ENCODE data around the gene THPO.

THPO gene

GRCh38 chr3:184337399-184337714 is 40.6 kb downstream of the THPO start, which contains the start of gene FAM131A:
Gene FAM131A, plus strand, starts transcription at chr3:184337600. Its CDS starts 31 bp downstream, at chr3:184337631.
- in situ Hi-C loops (cut with MboI; ENCODE audit: low sequenced_read_pairs), result no loop called here

GRCh38 chr3:184336547-184337398 is 41.2 kb downstream of the THPO start:
- in situ Hi-C loops (cut with MboI; ENCODE audit: low sequenced_read_pairs), result no loop called here

GRCh38 chr3:184335661-184336546 is 42.1 kb downstream of the THPO start:
- in situ Hi-C loops (cut with MboI; ENCODE audit: low sequenced_read_pairs), result no loop called here

GRCh38 chr3:184335291-184335660 is 42.7 kb downstream of the THPO start:
- in situ Hi-C loops (cut with MboI; ENCODE audit: low sequenced_read_pairs), result no loop called here

- in situ Hi-C loops (cut with MboI; ENCODE audit: low sequenced_read_pairs), result no loop called here
Observed at GRCh38 chr3:184334470-184335158, 43.4 kb downstream of the THPO start.

GRCh38 chr3:184333700-184334099 is 44.3 kb downstream of the THPO start:
- in situ Hi-C loops (cut with MboI; ENCODE audit: low sequenced_read_pairs), result no loop called here

GRCh38 chr3:184333190-184333589 is 44.8 kb downstream of the THPO start:
- in situ Hi-C loops (cut with MboI; ENCODE audit: low sequenced_read_pairs), result no loop called here

GRCh38 chr3:184332370-184333090 is 45.5 kb downstream of the THPO start:
- in situ Hi-C loops (cut with MboI; ENCODE audit: low sequenced_read_pairs), result no loop called here

GRCh38 chr3:184328516-184328915 is 49.5 kb downstream of the THPO start:
- in situ Hi-C loops (cut with MboI; ENCODE audit: low sequenced_read_pairs), result no loop called here

GRCh38 chr3:184327171-184327570 is 50.8 kb downstream of the THPO start:
- in situ Hi-C loops (cut with MboI; ENCODE audit: low sequenced_read_pairs), result no loop called here

GRCh38 chr3:184325715-184326369 is 52.2 kb downstream of the THPO start:
- in situ Hi-C loops (cut with MboI; ENCODE audit: low sequenced_read_pairs), result no loop called here

GRCh38 chr3:184325269-184325668 is 52.7 kb downstream of the THPO start:
- in situ Hi-C loops (cut with MboI; ENCODE audit: low sequenced_read_pairs), result no loop called here

GRCh38 chr3:184323696-184324095 is 54.3 kb downstream of the THPO start:
- in situ Hi-C loops (cut with MboI; ENCODE audit: low sequenced_read_pairs), result no loop called here

GRCh38 chr3:184322731-184323487 is 55.1 kb downstream of the THPO start:
- in situ Hi-C loops (cut with MboI; ENCODE audit: low sequenced_read_pairs), result no loop called here

Measured in HL-60/S4 treated with retinoic acid at 250 ng/mL for 4 days and 3 days (cell line).